Muscle of leg (tissue), 11 donors: ENCODE data around the gene PPM1N. TPM values are rescaled to one million over a fixed set of nuclear protein-coding genes. Genes with fewer than 3 reads are reported as not detected.

Source experiments
- DNase-seq: peaks from one replicate; pipeline ENCODE4 v3.0.0; 2013
- H3K27ac ChIP-seq: one replicate; pipeline ENCODE4 v1.5.1; 2013; ENCODE audit warnings: mild to moderate bottlenecking, low read length, control low read depth
- H3K27me3 ChIP-seq: one replicate; pipeline ENCODE4 v1.6.1; 2013; ENCODE audit warnings: low read length; ENCODE audit not compliant: control insufficient read depth, insufficient read depth
- H3K36me3 ChIP-seq: one replicate; pipeline ENCODE4 v1.6.1; 2013; ENCODE audit warnings: low read length; ENCODE audit not compliant: control insufficient read depth, insufficient read depth
- H3K4me1 ChIP-seq: one replicate; pipeline ENCODE4 v1.6.1; 2013; ENCODE audit warnings: low read length; ENCODE audit not compliant: control insufficient read depth, insufficient read depth
- H3K4me3 ChIP-seq: one replicate; pipeline ENCODE4 v1.5.1; 2013; ENCODE audit warnings: low read length, control low read depth
- H3K9me3 ChIP-seq: replicated peaks from 2 replicates; pipeline ENCODE4 v1.6.1; 2013; ENCODE audit warnings: low read depth, low read length; ENCODE audit not compliant: control insufficient read depth
- WGBS: methylation state at CpG from one replicate; pipeline ENCODE4 v1.1.5; 2013; ENCODE audit warnings: missing lambda C conversion rate; ENCODE audit not compliant: insufficient coverage; 5-methylcytosine and 5-hydroxymethylcytosine counted together
- polyA plus RNA-seq, 8 donors: library from polyadenylated mRNA; unstranded; fragments of 120-200 nt; gene quantifications; one replicate each; pipeline versions ENCODE4 v1.2.1 to v1.2.3, GENCODE V29; 2013; ENCODE audit warnings: inconsistent platforms in 1 of 8, low replicate concordance in 1 of 8; ENCODE audit not compliant: insufficient read length in 8 of 8, insufficient read depth in 1 of 8
- total RNA-seq: library from RNA; stranded (reverse); fragments of 120-200 nt; gene quantifications from one replicate; pipeline ENCODE4 v1.2.4, GENCODE V29; 2013

Gene PPM1N
- total and polyA plus RNA-seq, 9 donors, result 0.18 to 0.97 (median 0.55) TPM

DNA sequence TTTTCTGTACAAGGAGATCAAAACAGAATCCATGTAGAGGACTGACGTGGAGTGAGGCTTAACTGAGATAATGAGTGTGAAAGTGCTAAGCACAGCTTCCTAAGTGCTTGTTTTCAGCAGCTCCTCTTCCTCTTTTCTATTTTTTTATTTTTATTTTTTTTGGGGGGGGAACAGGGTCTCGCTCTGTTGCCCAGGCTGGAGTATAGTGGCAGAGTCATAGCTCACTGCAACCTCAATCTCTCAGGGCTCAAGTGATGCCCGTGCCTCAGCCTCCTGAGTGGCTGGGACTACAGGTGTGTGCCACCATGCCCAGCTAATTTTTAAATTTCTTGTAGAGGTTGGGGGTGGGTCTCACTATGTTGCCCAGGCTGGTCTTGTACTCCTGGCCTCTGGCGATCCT, 36.1 kb upstream of the PPM1N start:
- Histone ChIP-seq H3K9me3 (no peaks in the 10 kb centered on the region), H3K4me3 (no peak overlapping the region), H3K27ac (no peak overlapping the region), H3K4me1 (peaks cover 3% of the 10 kb centered on the region), H3K27me3 (peaks cover 16% of the 10 kb centered on the region), H3K36me3 (no peaks in the 10 kb centered on the region)
- WGBS, result no CpG with 5 or more reads among the region's 4 CpGs
- DNase-seq, result no peak

- no peak for DNase-seq
- H3K27ac ChIP-seq, result no peak overlapping the region
- peaks cover 8% of the 10 kb centered on the region for H3K4me1 ChIP-seq
- no peak overlapping the region for H3K4me3 ChIP-seq
- peaks cover 17% of the 10 kb centered on the region for H3K27me3 ChIP-seq
- H3K9me3 ChIP-seq, result no peaks in the 10 kb centered on the region
- WGBS, result 75% methylated on average over 1 of the region's 4 CpGs
- no peaks in the 10 kb centered on the region for H3K36me3 ChIP-seq
These were observed 35.0 kb upstream of the PPM1N start for GRCh38 chr19:45463241-45463640.

DNA sequence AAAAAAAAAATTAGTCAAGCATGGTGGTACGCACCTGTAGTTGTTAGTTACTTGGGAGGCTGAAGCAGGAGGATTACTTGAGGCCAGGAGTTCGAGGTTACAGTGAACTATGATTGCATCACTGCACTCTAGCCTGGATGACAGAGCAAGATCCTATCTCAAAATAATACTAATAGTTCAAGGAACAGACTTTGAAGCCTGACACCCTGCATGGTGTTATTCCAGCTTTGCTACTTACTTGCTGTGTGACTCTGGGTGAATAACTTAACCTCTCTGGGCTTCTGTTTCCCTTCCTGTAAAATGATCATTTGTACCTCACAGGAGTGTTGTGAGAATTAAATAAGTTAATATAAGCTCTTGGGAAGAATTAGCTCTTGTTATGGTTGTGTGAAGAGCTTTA, 34.0 kb upstream of the PPM1N start:
- H3K36me3 ChIP-seq, result no peaks in the 10 kb centered on the region
- no peak overlapping the region for H3K27ac ChIP-seq
- DNase-seq, result no peak
- peaks cover 15% of the 10 kb centered on the region for H3K4me1 ChIP-seq
- H3K27me3 ChIP-seq, result peaks cover 18% of the 10 kb centered on the region
- no CpG with 5 or more reads among the region's 2 CpGs for WGBS
- H3K9me3 ChIP-seq, result no peaks in the 10 kb centered on the region
- H3K4me3 ChIP-seq, result no peak overlapping the region

DNA sequence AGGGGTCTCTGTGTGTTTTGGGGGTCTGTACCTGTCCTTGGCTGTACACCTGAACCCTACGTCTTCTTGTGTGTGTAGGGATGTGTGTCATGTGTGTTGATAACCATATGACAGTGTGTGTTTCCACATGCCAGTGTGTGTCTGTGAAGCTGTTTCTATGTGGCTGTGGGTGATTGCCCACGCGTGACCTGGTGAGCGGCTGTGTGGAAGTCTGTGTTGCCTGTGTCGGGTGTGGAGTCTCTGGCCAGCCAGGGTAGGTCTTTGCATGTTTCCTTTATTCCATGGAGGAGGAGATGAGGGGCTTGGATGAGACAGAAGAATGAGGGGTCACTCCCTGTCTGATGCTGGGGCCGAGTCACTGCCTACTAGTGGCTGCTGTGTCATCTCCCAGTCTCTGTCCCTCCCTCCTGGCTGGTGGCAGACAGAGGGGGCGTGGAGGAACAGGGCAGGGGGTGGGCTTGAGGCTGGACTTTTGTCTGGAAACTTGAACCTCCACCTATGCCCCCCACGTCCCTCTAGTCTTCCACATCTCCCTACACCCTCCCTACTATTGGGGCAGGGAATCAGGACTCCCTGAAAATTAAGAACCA, 33.3 kb upstream of the PPM1N start:
- H3K27ac ChIP-seq, result no peak overlapping the region
- H3K4me1 ChIP-seq, result peaks cover 19% of the 10 kb centered on the region
- 69% methylated on average over 6 of the region's 8 CpGs for WGBS
- no peak for DNase-seq
- H3K36me3 ChIP-seq, result no peaks in the 10 kb centered on the region
- H3K9me3 ChIP-seq, result no peaks in the 10 kb centered on the region
- H3K4me3 ChIP-seq, result no peak overlapping the region
- H3K27me3 ChIP-seq, result peaks cover 21% of the 10 kb centered on the region

DNA sequence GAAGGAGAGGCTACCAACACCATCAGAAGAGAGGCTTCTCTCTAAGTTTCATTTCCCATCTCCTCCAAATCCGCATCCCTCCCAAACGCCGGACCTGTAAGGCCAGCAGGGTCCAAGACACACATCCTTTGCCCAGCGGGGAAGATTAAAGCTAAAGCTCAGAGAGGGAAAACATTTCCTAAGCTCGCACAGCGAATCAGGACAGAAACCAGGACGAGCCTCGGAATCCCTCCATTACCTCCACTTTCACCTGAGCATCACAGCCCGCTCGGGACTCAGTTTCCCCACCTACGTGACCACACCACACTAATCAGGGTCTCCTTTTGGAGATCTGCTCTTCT, 31.2 kb upstream of the PPM1N start:
- no peak for DNase-seq
- peak overlapping the region; percentile 99 for H3K4me3 ChIP-seq
- H3K9me3 ChIP-seq, result no peaks in the 10 kb centered on the region
- peak overlapping the region; percentile 74 for H3K27ac ChIP-seq
- WGBS, result 2% methylated on average over 7 of the region's 11 CpGs
- peaks cover 7% of the 10 kb centered on the region for H3K36me3 ChIP-seq
- peaks cover 31% of the 10 kb centered on the region for H3K4me1 ChIP-seq
- peaks cover 34% of the 10 kb centered on the region for H3K27me3 ChIP-seq

- Histone ChIP-seq H3K36me3 (peaks cover 10% of the 10 kb centered on the region), H3K27me3 (peaks cover 38% of the 10 kb centered on the region), H3K4me3 (peak within 1 kb of the TSS; percentile 99), H3K4me1 (peaks cover 37% of the 10 kb centered on the region), H3K27ac (peak within 1 kb of the TSS; percentile 97), H3K9me3 (no peaks in the 10 kb centered on the region)
- WGBS, result under 1% methylated on average over 46 of the region's 56 CpGs
- DNase-seq, result peak; percentile 98
These were observed 30.6 kb upstream of the PPM1N start, which contains the start of gene FOSB for GRCh38 chr19:45467456-45468158. Gene FOSB, plus strand, starts transcription at chr19:45467996. Its CDS starts 591 bp downstream, at chr19:45468587.

- Histone ChIP-seq H3K27me3 (peaks cover 43% of the 10 kb centered on the region), H3K27ac (peak overlapping the region; percentile 97), H3K36me3 (peaks cover 14% of the 10 kb centered on the region), H3K4me1 (peaks cover 41% of the 10 kb centered on the region), H3K4me3 (peak overlapping the region; percentile 99), H3K9me3 (no peaks in the 10 kb centered on the region)
- WGBS, result 0% methylated on average over 30 of the region's 31 CpGs
- no peak for DNase-seq
These were observed 30.0 kb upstream of the PPM1N start for GRCh38 chr19:45468159-45468651.

GRCh38 chr19:45468803-45469131, 29.5 kb upstream of the PPM1N start:
- Histone ChIP-seq H3K36me3 (peaks cover 14% of the 10 kb centered on the region), H3K27ac (peak overlapping the region; percentile 97), H3K4me1 (peaks cover 41% of the 10 kb centered on the region), H3K9me3 (no peaks in the 10 kb centered on the region), H3K4me3 (peak overlapping the region; percentile 99), H3K27me3 (peaks cover 48% of the 10 kb centered on the region)
- no peak for DNase-seq
- WGBS, result 0% methylated on average over 13 of the region's 19 CpGs

- peak; percentile 97 for DNase-seq
- WGBS, result under 1% methylated on average over 26 of the region's 66 CpGs
- Histone ChIP-seq H3K4me3 (peak overlapping the region; percentile 99), H3K9me3 (no peaks in the 10 kb centered on the region), H3K27me3 (peaks cover 54% of the 10 kb centered on the region), H3K36me3 (peaks cover 14% of the 10 kb centered on the region), H3K4me1 (peaks cover 43% of the 10 kb centered on the region), H3K27ac (peak overlapping the region; percentile 97)
These were observed 28.9 kb upstream of the PPM1N start for GRCh38 chr19:45469132-45469944.
